ENCODE measurements around the gene ABHD17C. TPM values are rescaled to one million over a fixed set of nuclear protein-coding genes. Genes with fewer than 3 reads are reported as not detected.

Gene ABHD17C
- total RNA-seq, 1 donor from 2014 or later, result 17.9 TPM

DNA sequence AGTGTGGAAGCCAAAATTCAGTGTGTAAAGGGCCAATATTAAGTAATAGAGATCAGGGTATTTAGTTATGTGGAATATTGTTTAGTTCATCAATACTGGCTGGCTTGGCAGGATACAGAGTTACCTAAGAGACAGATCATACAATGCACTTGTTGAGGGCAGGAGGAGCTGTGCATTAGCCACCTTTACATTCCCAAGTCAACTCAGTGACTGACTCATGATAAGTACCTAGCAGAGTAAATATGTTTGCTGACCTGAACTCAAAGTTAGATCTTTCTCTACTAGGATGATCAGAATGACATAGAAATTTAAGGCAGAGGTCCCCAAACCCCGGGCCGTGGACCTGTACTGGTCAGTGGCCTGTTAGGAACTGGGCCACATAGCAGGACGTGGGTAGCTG is 3.5 kb upstream of the ABHD17C start:
- DNase-seq (ENCODE audit: low spot score in 2 of 2, unreplicated experiment in 2 of 2), result no peak
- H3K4me3 Mint-ChIP-seq, result no peak overlapping the region
- H3K27ac Mint-ChIP-seq, result no peak overlapping the region
- no peaks in the 10 kb centered on the region for H3K27me3 Mint-ChIP-seq (ENCODE audit: low read depth)
- no peaks in the 10 kb centered on the region for H3K36me3 Mint-ChIP-seq
- TF ChIP-seq, protein P1, sequence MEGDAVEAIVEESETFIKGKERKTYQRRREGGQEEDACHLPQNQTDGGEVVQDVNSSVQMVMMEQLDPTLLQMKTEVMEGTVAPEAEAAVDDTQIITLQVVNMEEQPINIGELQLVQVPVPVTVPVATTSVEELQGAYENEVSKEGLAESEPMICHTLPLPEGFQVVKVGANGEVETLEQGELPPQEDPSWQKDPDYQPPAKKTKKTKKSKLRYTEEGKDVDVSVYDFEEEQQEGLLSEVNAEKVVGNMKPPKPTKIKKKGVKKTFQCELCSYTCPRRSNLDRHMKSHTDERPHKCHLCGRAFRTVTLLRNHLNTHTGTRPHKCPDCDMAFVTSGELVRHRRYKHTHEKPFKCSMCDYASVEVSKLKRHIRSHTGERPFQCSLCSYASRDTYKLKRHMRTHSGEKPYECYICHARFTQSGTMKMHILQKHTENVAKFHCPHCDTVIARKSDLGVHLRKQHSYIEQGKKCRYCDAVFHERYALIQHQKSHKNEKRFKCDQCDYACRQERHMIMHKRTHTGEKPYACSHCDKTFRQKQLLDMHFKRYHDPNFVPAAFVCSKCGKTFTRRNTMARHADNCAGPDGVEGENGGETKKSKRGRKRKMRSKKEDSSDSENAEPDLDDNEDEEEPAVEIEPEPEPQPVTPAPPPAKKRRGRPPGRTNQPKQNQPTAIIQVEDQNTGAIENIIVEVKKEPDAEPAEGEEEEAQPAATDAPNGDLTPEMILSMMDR (IDR thresholded peaks at IDR 0.05; ENCODE audit: unreplicated experiment), result no peak
- H3K9me3 Mint-ChIP-seq, result no peaks in the 10 kb centered on the region
- peaks cover 10% of the 10 kb centered on the region for H3K4me1 Mint-ChIP-seq

DNA sequence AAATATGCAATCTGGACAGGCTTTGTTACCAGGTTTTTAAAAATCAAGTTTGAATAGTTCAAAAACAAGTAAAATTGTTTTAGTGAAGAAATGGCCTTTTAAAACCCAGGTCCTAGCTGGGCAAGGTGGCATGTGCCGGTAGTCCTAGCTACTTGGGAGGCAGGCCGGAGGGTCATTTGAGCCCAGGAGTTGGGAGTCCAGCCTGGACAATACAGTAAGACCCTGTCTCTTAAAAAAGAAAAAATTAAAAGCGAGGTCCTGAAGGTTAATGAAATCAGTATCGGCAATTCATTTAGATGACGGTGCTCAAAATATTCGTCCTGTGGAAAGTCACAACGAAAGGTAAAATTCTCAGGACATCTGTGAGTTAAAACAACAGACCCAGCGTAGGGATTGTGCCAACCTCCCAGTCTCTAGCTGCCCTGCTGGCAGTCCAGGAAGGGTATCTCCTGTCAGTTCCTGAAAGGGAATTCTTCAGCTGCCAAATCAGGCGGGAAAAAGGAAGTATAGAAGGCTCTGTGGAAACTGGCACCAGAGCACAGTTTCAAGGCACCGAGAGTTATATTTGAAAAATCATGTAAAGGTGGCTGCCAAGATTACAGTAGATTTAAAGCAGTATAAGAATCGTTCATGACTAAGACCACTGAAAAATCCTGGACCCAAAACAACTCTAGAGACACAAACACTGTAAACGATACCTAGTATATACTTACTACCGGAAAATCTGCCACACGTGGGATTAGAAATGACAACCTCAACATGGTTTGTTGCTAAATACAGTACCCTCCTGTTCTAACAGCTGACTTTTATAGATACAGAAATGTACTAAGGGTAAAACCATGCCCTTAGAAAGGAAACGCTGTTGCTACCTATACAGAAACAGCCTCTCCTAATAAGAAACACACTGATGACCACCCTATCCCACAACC is 1.2 kb upstream of the ABHD17C start:
- Mint-ChIP-seq H3K9me3 (no peaks in the 10 kb centered on the region), H3K36me3 (peaks cover 1% of the 10 kb centered on the region), H3K27ac (peak overlapping the region; percentile 89), H3K4me3 (peak overlapping the region; percentile 80), H3K4me1 (peaks cover 29% of the 10 kb centered on the region), H3K27me3 (ENCODE audit: low read depth) (no peaks in the 10 kb centered on the region)
- TF ChIP-seq, protein P1 (IDR thresholded peaks at IDR 0.05; ENCODE audit: unreplicated experiment), result no peak
- no peak for DNase-seq (ENCODE audit: low spot score in 2 of 2, unreplicated experiment in 2 of 2)

GRCh38 chr15:80694611-80695098 is 455 bp upstream of the ABHD17C start:
- TF ChIP-seq, protein P1 (IDR thresholded peaks at IDR 0.05; ENCODE audit: unreplicated experiment), result no peak
- Mint-ChIP-seq H3K27ac (peak overlapping the region; percentile 89), H3K27me3 (ENCODE audit: low read depth) (no peaks in the 10 kb centered on the region), H3K4me1 (peaks cover 30% of the 10 kb centered on the region), H3K9me3 (no peaks in the 10 kb centered on the region), H3K36me3 (peaks cover 2% of the 10 kb centered on the region), H3K4me3 (peak overlapping the region; percentile 80)
- peak; percentile 20 to 53 for DNase-seq (ENCODE audit: low spot score in 2 of 2, unreplicated experiment in 2 of 2)

DNA sequence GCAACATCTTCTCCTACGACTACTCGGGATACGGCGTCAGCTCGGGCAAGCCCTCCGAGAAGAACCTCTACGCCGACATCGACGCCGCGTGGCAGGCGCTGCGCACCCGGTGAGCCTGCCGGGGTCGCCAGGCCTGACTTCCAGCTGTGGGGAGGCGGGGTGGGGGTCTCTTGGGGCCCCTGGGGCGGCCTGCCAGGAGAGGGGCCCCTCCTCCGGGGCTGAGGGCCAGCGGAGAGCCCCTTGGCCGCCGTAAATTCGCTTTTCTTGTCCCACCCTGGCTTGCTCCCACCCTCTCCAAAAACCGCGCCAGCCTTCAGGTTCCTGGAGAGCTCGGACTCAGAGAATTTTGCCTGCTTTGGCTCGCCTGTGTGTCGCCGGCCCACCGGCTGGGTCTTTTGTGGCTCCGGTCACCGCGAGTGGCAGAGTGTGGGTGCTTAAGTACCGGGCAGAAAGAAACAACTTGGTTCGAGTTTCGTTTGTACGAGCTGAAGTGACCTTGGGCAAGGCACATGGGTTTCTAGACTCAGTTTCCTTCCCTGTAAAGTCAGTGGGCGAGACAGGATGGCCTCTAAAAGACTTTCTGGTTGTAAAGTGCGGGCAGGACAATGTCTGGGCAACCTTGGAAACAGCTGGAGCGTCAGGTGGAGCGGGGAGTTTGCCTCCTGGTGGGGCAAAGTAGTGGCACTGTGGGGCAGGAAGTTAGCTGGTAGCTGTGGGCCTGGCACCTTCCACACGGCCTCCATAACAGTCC is 976 bp downstream of the ABHD17C start:
- Mint-ChIP-seq H3K27ac (peak overlapping the region; percentile 89), H3K4me3 (peak overlapping the region; percentile 88), H3K36me3 (peaks cover 2% of the 10 kb centered on the region), H3K4me1 (peaks cover 30% of the 10 kb centered on the region), H3K27me3 (ENCODE audit: low read depth) (no peaks in the 10 kb centered on the region), H3K9me3 (no peaks in the 10 kb centered on the region)
- TF ChIP-seq, protein P1 (IDR thresholded peaks at IDR 0.05; ENCODE audit: unreplicated experiment), result no peak
- peak in 1 of 2 experiments; percentile 39 for DNase-seq (ENCODE audit: low spot score in 2 of 2, unreplicated experiment in 2 of 2)

DNA sequence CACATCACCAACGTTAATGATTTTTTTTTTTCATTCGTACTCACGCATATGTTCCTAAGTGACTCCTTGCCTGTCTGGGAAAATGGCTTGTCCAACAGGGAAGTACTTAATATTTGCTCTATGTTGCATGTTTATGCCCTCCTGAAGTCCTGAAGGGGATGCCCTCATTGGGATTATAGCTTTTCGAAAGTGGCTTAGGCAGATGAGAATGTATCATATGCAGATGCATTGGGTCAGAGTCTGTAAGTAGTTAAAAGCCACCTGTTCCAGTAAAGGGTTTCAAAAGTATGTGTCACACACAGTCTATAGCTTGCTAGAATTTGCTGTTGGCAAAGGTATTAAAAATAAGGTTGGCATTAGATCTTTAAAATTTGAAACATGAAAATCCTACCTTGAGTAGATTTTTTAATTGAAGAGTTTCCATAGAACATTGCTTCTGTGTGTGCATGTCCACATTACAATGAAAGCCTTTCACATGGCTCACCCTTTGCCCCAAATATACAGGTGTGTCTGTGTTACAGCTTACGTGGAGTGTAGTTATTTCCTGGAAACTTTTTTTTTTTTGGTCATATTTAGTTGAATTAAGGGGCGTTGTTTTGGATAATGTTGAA is 2.1 kb downstream of the ABHD17C start:
- no peak for DNase-seq (ENCODE audit: low spot score in 2 of 2, unreplicated experiment in 2 of 2)
- H3K9me3 Mint-ChIP-seq, result no peaks in the 10 kb centered on the region
- peak overlapping the region; percentile 88 for H3K4me3 Mint-ChIP-seq
- no peaks in the 10 kb centered on the region for H3K27me3 Mint-ChIP-seq (ENCODE audit: low read depth)
- H3K27ac Mint-ChIP-seq, result no peak overlapping the region
- peaks cover 37% of the 10 kb centered on the region for H3K4me1 Mint-ChIP-seq
- peaks cover 2% of the 10 kb centered on the region for H3K36me3 Mint-ChIP-seq
- TF ChIP-seq, protein P1 (IDR thresholded peaks at IDR 0.05; ENCODE audit: unreplicated experiment), result no peak

Measured in mesothelial cell of epicardium (in vitro differentiated cells).